MM.1S (cell line): ENCODE measurements around the gene ZNF180.

Experiments used
- DNase-seq: peaks from one replicate; pipeline ENCODE4 v3.0.0-alpha.2; 2015
- H2AFZ ChIP-seq: fragments of 300-600 bp; sonication (generic); 2 replicates; pipeline ENCODE4 v1.6.0; 2016; ENCODE audit warnings: antibody characterized with exemption, low read length
- H3F3A ChIP-seq: fragments of 300-600 bp; sonication (generic); 2 replicates; pipeline ENCODE4 v1.6.1; 2016; ENCODE audit warnings: mild to moderate bottlenecking, antibody characterized with exemption, low read length, moderate library complexity, mixed read lengths; ENCODE audit not compliant: insufficient read depth
- H3K27ac ChIP-seq: fragments of 300-600 bp; sonication (generic); 2 replicates; pipeline ENCODE4 v1.5.1; 2016; ENCODE audit warnings: mild to moderate bottlenecking, low read length
- H3K27me3 ChIP-seq: fragments of 300-600 bp; sonication (generic); replicated peaks from 2 replicates; pipeline ENCODE4 v1.6.0; 2016; ENCODE audit warnings: low read length; ENCODE audit not compliant: insufficient read depth
- H3K36me3 ChIP-seq: fragments of 300-600 bp; sonication (generic); replicated peaks from 2 replicates; pipeline ENCODE4 v1.6.1; 2016; ENCODE audit warnings: mild to moderate bottlenecking, low read length, mixed read lengths; ENCODE audit not compliant: insufficient read depth
- H3K4me1 ChIP-seq: fragments of 300-600 bp; sonication (generic); 2 replicates; pipeline ENCODE4 v1.6.1; 2016; ENCODE audit warnings: low read length, mixed read lengths
- H3K4me2 ChIP-seq: fragments of 300-600 bp; sonication (generic); 2 replicates; pipeline ENCODE4 v1.6.0; 2016; ENCODE audit warnings: low read depth, low read length
- H3K4me3 ChIP-seq: fragments of 300-600 bp; sonication (generic); 2 replicates; pipeline ENCODE4 v1.5.1; 2016; ENCODE audit warnings: low read length, mixed read lengths
- H3K79me2 ChIP-seq: fragments of 300-600 bp; sonication (generic); 2 replicates; pipeline ENCODE4 v1.6.1; 2016; ENCODE audit warnings: mixed run types, low read length, mixed read lengths
- H3K9ac ChIP-seq: fragments of 300-600 bp; sonication (generic); 2 replicates; pipeline ENCODE4 v1.6.1; 2016; ENCODE audit warnings: low read length, mixed read lengths
- H3K9me2 ChIP-seq: fragments of 300-600 bp; sonication (generic); replicated peaks from 2 replicates; pipeline ENCODE4 v1.6.1; 2016; ENCODE audit warnings: mild to moderate bottlenecking, low read length, mixed read lengths; ENCODE audit not compliant: insufficient read depth
- H3K9me3 ChIP-seq: fragments of 300-600 bp; sonication (generic); replicated peaks from 2 replicates; pipeline ENCODE4 v1.6.1; 2016; ENCODE audit warnings: mild to moderate bottlenecking, low read length, mixed read lengths; ENCODE audit not compliant: insufficient read depth
- H4K20me1 ChIP-seq: fragments of 300-600 bp; sonication (generic); 2 replicates; pipeline ENCODE4 v1.6.1; 2016; ENCODE audit warnings: mild to moderate bottlenecking, low read length, moderate library complexity, mixed read lengths; ENCODE audit not compliant: insufficient read depth
- EZH2 ChIP-seq: fragments of 300-600 bp; sonication (generic); optimal IDR thresholded peaks from 2 replicates; pipeline ENCODE3; 2017; ENCODE audit warnings: low read depth, mild to moderate bottlenecking, antibody characterized with exemption, low read length, mixed read lengths
- EZH2phosphoT487 ChIP-seq: fragments of 300-600 bp; sonication (generic); IDR thresholded peaks from 2 replicates; pipeline ENCODE4 v1.6.1; 2018; ENCODE audit warnings: antibody characterized with exemption, low read length
- TF ChIP-seq, protein P1 (sequence below): fragments of 300-600 bp; sonication (generic); IDR thresholded peaks from 2 replicates; pipeline ENCODE4 v1.5.1; 2016; ENCODE audit warnings: antibody characterized with exemption, low read length, mixed read lengths

ZNF180 gene

DNA sequence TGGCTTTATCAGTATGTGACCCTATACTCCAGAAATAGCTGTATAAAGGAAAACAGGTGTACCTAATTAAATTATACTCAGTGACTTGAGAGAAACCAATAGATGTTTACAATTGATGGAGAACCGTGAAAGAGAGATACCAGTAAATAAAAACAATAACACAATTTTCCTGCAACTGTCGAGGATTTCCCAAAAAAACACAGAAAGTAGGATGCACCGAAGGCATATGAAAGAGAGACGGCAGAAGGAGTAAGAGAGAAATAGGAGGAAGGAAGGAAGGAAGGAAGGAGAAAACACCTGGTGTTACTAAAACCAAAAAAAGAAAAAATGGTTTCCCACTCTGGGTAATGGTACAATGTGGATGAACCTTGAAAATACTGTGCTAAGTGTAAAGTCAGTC, 45.2 kb downstream of the ZNF180 start:
- Histone ChIP-seq H2AFZ (no peak overlapping the region), H3K79me2 (no peaks in the 10 kb centered on the region)
- TF ChIP-seq, protein P1, sequence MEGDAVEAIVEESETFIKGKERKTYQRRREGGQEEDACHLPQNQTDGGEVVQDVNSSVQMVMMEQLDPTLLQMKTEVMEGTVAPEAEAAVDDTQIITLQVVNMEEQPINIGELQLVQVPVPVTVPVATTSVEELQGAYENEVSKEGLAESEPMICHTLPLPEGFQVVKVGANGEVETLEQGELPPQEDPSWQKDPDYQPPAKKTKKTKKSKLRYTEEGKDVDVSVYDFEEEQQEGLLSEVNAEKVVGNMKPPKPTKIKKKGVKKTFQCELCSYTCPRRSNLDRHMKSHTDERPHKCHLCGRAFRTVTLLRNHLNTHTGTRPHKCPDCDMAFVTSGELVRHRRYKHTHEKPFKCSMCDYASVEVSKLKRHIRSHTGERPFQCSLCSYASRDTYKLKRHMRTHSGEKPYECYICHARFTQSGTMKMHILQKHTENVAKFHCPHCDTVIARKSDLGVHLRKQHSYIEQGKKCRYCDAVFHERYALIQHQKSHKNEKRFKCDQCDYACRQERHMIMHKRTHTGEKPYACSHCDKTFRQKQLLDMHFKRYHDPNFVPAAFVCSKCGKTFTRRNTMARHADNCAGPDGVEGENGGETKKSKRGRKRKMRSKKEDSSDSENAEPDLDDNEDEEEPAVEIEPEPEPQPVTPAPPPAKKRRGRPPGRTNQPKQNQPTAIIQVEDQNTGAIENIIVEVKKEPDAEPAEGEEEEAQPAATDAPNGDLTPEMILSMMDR, result no peak
- TF ChIP-seq EZH2phosphoT487, result no peak
- TF ChIP-seq EZH2, result no peak

DNA sequence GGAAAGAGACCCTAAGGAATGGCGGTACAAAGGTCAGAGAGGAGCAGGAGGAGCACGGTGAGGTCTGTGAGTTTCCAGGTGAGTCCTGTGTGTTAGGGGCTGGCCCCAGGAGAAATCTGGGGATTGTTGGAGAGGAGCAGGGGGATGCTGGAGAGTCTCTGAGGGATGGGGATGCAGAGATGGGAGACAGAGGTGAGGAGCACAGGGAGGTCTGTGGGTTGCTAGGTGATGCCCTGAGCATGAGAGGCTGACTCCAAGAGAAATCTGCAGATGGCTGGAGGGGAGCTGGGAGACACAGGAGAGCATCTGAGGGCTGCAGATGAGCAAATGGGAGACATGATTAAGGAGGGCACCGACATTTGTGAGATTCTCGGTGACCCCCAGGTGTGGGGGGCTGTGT, 48.0 kb downstream of the ZNF180 start:
- Histone ChIP-seq H3K27me3 (no peaks in the 10 kb centered on the region; the same call in 1 of the 2 replicates), H3K27ac (no peak overlapping the region), H3K9me3 (no peaks in the 10 kb centered on the region), H3K4me2 (no peak overlapping the region), H3K79me2 (no peaks in the 10 kb centered on the region), H3K4me3 (no peak overlapping the region), H4K20me1 (no peaks in the 10 kb centered on the region), H3F3A (no peaks in the 10 kb centered on the region), H3K36me3 (no peaks in the 10 kb centered on the region), H3K4me1 (no peaks in the 10 kb centered on the region), H2AFZ (no peak overlapping the region), H3K9ac (no peak overlapping the region), H3K9me2 (no peaks in the 10 kb centered on the region)
- TF ChIP-seq EZH2phosphoT487, result no peak
- no peak for TF ChIP-seq EZH2
- TF ChIP-seq, protein P1, result no peak
- no peak for DNase-seq

More for the DNA sequence above, 45.2 kb downstream of the ZNF180 start:
- no peaks in the 10 kb centered on the region; the same call in 1 of the 2 replicates for H3K27me3 ChIP-seq
- H3K9me3 ChIP-seq, result no peaks in the 10 kb centered on the region
- H3K9me2 ChIP-seq, result no peaks in the 10 kb centered on the region
- no peak for DNase-seq
- no peak overlapping the region for H3K4me2 ChIP-seq
- no peaks in the 10 kb centered on the region for H3F3A ChIP-seq
- H3K9ac ChIP-seq, result no peak overlapping the region
- no peaks in the 10 kb centered on the region for H3K4me1 ChIP-seq
- no peaks in the 10 kb centered on the region for H4K20me1 ChIP-seq
- no peak overlapping the region for H3K4me3 ChIP-seq
- H3K27ac ChIP-seq, result no peak overlapping the region
- H3K36me3 ChIP-seq, result no peaks in the 10 kb centered on the region

DNA sequence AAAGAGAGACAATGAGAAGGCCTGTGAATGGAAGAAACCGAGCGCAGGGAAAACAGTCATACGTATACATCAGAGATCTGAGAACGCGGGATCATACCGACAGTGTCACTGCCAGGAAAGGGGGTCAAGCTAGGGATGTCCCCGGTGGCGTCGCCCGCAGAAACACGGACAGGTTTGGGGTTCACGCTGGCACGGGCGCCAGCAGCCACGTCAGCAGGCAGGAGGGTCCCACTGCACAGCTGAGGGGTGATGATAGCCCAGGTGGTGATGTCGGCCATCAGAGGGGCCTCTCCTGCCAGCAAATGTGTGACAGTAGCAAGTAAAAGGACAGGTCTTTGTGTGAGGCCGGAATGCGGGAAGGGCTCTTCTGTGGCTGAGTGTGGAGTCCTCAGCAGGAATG, 48.6 kb downstream of the ZNF180 start:
- H3K36me3 ChIP-seq, result no peaks in the 10 kb centered on the region
- no peaks in the 10 kb centered on the region; the same call in 1 of the 2 replicates for H3K27me3 ChIP-seq
- DNase-seq, result no peak
- H3K9ac ChIP-seq, result no peak overlapping the region
- H3F3A ChIP-seq, result no peaks in the 10 kb centered on the region
- H2AFZ ChIP-seq, result no peak overlapping the region
- H3K9me3 ChIP-seq, result no peaks in the 10 kb centered on the region
- H3K27ac ChIP-seq, result no peak overlapping the region
- H3K4me2 ChIP-seq, result no peak overlapping the region
- no peaks in the 10 kb centered on the region for H3K79me2 ChIP-seq
- no peaks in the 10 kb centered on the region for H3K9me2 ChIP-seq
- H4K20me1 ChIP-seq, result no peaks in the 10 kb centered on the region
- TF ChIP-seq, protein P1, result no peak
- TF ChIP-seq EZH2phosphoT487, result no peak
- TF ChIP-seq EZH2, result no peak
- no peaks in the 10 kb centered on the region for H3K4me1 ChIP-seq
- no peak overlapping the region for H3K4me3 ChIP-seq
